Endodermal cell (in vitro differentiated cells): Measurements from ENCODE around the gene GRID1. TPM values are rescaled to one million over a fixed set of nuclear protein-coding genes. Genes with fewer than 3 reads are reported as not detected.
A peak's percentile ranks its signal among the peaks of the same experiment; 100 is the strongest.

ENCODE experiments used
- DNase-seq: peaks from one replicate; pipeline ENCODE4 v3.0.0-alpha.2; 2017
- H3K27ac ChIP-seq: 2 replicates; pipeline ENCODE4 v1.5.1; 2013; ENCODE audit warnings: mild to moderate bottlenecking, low read depth, low read length, moderate library complexity
- H3K27me3 ChIP-seq: 2 replicates; pipeline ENCODE4 v1.6.1; 2013; ENCODE audit warnings: mild to moderate bottlenecking, low read length, moderate library complexity; ENCODE audit not compliant: insufficient read depth, control insufficient read depth, poor library complexity, severe bottlenecking
- H3K36me3 ChIP-seq: 2 replicates; pipeline ENCODE4 v1.7.0; 2013; ENCODE audit warnings: mild to moderate bottlenecking, low read length, moderate library complexity; ENCODE audit not compliant: control insufficient read depth, insufficient read depth
- H3K4me1 ChIP-seq: one replicate; pipeline ENCODE4 v1.7.0; 2013; ENCODE audit warnings: low read length; ENCODE audit not compliant: control insufficient read depth, insufficient read depth
- H3K4me3 ChIP-seq: 2 replicates; pipeline ENCODE4 v1.5.1; 2013; ENCODE audit warnings: mild to moderate bottlenecking, low read length, moderate library complexity
- H3K9ac ChIP-seq: 2 replicates; pipeline ENCODE4 v1.6.1; 2013; ENCODE audit warnings: mild to moderate bottlenecking, low read length, moderate library complexity; ENCODE audit not compliant: poor library complexity, severe bottlenecking; ENCODE audit errors: extremely low read depth
- H3K9me3 ChIP-seq: 2 replicates; pipeline ENCODE4 v1.6.1; 2013; ENCODE audit warnings: mild to moderate bottlenecking, low read length, moderate library complexity; ENCODE audit not compliant: control insufficient read depth
- H3K27ac Mint-ChIP-seq: 2 replicates; pipeline ENCODE4 v1.8.0; 2020; ENCODE audit warnings: mixed read lengths
- H3K27me3 Mint-ChIP-seq: 2 replicates; pipeline ENCODE4 v1.8.0; 2021; ENCODE audit warnings: mild to moderate bottlenecking, mixed read lengths; ENCODE audit not compliant: insufficient read depth
- H3K36me3 Mint-ChIP-seq: 2 replicates; pipeline ENCODE4 v1.8.0; 2020; ENCODE audit warnings: low read depth, mixed read lengths
- H3K4me1 Mint-ChIP-seq: 2 replicates; pipeline ENCODE4 v1.8.0; 2020; ENCODE audit warnings: mixed read lengths
- H3K4me3 Mint-ChIP-seq: 2 replicates; pipeline ENCODE4 v1.8.0; 2020; ENCODE audit warnings: mild to moderate bottlenecking, moderate library complexity, mixed read lengths
- H3K9me3 Mint-ChIP-seq: 2 replicates; pipeline ENCODE4 v1.8.0; 2020; ENCODE audit warnings: mild to moderate bottlenecking, mixed read lengths
- CTCF ChIP-seq: fragments of 200-600 bp; sonication (generic); conservative IDR thresholded peaks from 2 replicates; pipeline ENCODE4 v1.5.0; 2021; ENCODE audit warnings: antibody characterized with exemption, mild to moderate bottlenecking
- WGBS, 2 experiments: methylation state at CpG; one replicate each; pipeline versions ENCODE4 v1.1.5 to v1.1.7; 2013; ENCODE audit warnings: missing lambda C conversion rate in 2 of 2, mixed read lengths in 1 of 2; ENCODE audit not compliant: insufficient coverage in 1 of 2, insufficient read length in 1 of 2; 5-methylcytosine and 5-hydroxymethylcytosine counted together
- total RNA-seq, 2 donors: library from RNA; stranded (reverse); fragmentation: NEBNext Ultra II Directional in 1 of 2; extraction: Animal tissue kit (Norgen Biotek cat#: 25700) in 1 of 2; gene quantifications; 2 replicates in 1 of 2; 3 replicates in 1 of 2; pipeline ENCODE4 v1.2.1, GENCODE V29; 2021

GRID1 gene
- total RNA-seq, 2 donors from 2014 or later, result 0.13 to 0.53 TPM

DNA sequence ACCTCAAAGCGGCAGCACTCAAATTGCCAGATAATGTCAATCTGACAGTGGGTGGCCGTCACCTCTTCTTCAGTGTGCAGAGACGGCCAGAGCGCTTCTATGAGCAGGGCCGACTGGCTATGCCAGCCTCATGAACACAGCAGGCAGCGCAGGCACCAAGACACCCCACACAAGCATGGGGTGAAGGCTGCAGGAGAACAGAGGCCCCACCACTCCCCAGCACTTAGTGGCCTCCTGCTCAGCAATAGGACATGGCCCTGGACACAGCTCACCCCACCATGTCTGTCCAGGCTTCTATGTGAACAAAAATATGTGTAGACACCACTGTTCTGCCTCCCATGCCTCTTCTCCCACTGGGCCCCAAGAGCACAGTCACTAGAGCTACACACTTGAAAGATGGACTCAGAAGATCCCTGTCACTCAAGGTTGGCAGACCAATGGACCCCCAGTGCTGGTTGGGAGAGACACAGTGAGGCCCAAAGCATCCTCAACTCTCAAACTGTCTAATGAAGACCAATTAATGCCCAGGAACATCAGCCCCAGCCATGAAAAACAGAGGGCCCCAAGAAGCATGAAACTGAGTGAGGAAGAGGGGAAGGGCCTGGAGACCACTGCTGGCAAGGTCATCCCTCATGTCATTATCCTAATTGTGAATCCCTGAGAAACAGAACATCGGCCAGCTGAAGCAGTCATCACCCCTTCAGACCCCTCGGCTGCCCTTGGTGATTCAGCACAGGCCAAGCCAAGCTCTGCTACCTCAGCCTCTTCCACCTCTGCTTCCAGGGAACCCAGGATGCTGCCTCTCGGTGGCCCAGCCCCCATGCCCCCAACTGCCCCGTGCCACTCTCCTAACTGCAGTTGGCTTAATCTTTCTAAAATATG, 77.7 kb downstream of the GRID1 start:
- H3K9ac ChIP-seq, result no peak overlapping the region
- H3K27me3 ChIP-seq, result no peaks in the 10 kb centered on the region
- H3K27ac ChIP-seq, result no peak overlapping the region
- 83 to 87% methylated on average over 4 to 10 of the region's 10 CpGs for WGBS, 2 experiments
- no peaks in the 10 kb centered on the region for H3K36me3 ChIP-seq
- no peak overlapping the region for H3K4me3 ChIP-seq
- peak; percentile 20 for DNase-seq
- peaks cover 8% of the 10 kb centered on the region for H3K27me3 Mint-ChIP-seq
- H3K9me3 Mint-ChIP-seq, result no peaks in the 10 kb centered on the region
- no peak for TF ChIP-seq CTCF
- H3K36me3 Mint-ChIP-seq, result no peaks in the 10 kb centered on the region
- H3K4me1 ChIP-seq, result no peaks in the 10 kb centered on the region
- H3K4me1 Mint-ChIP-seq, result no peaks in the 10 kb centered on the region
- H3K4me3 Mint-ChIP-seq, result no peak overlapping the region
- H3K9me3 ChIP-seq, result no peaks in the 10 kb centered on the region
- H3K27ac Mint-ChIP-seq, result no peak overlapping the region

DNA sequence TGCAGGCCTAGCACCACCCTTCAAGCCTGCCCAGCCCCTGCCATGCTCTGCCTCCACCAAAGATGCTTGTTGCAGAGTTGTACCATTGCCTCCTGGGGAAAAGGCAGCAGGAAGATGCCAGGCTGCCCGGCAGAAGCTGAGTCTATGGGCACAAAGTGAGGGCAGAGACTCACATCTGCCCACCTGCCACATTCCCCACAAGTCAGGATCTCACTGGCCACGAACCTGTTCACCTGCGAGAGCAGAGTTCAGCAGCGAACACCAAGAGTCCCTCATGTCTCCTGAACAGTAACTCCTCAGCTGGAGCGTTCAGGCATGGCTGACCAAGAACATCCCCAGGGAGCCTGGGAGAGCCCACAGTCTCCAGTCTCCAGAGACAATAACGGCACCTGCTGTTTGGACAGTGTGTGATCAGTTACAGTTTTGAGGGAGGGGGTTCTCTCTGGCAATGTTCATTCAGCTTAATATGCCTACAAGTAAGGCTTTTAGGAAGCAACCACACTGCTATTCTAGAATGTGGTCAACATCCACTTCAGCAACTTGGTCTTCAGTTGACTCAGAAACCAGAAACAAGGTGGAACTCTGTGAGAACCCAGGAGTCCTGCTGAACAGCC, 78.5 kb downstream of the GRID1 start:
- no peaks in the 10 kb centered on the region for H3K4me1 Mint-ChIP-seq
- TF ChIP-seq CTCF, result no peak
- Histone ChIP-seq H3K4me3 (no peak overlapping the region), H3K27ac (no peak overlapping the region), H3K27me3 (no peaks in the 10 kb centered on the region), H3K9ac (no peak overlapping the region), H3K4me1 (no peaks in the 10 kb centered on the region), H3K36me3 (no peaks in the 10 kb centered on the region), H3K9me3 (no peaks in the 10 kb centered on the region)
- peak; percentile 17 for DNase-seq
- no peaks in the 10 kb centered on the region for H3K9me3 Mint-ChIP-seq
- H3K27me3 Mint-ChIP-seq, result peaks cover 8% of the 10 kb centered on the region
- no peaks in the 10 kb centered on the region for H3K36me3 Mint-ChIP-seq
- 70 to 72% methylated on average over 4 to 6 of the region's 6 CpGs for WGBS, 2 experiments
- no peak overlapping the region for H3K27ac Mint-ChIP-seq
- H3K4me3 Mint-ChIP-seq, result no peak overlapping the region

GRCh38 chr10:86287110-86287793, 79.3 kb downstream of the GRID1 start:
- no peaks in the 10 kb centered on the region for H3K4me1 ChIP-seq
- WGBS, 2 experiments, result 92 to 93% methylated on average over 10 of the region's 10 CpGs
- no peaks in the 10 kb centered on the region for H3K9me3 ChIP-seq
- Mint-ChIP-seq H3K27me3 (peaks cover 11% of the 10 kb centered on the region), H3K9me3 (no peaks in the 10 kb centered on the region), H3K4me1 (no peaks in the 10 kb centered on the region), H3K36me3 (no peaks in the 10 kb centered on the region), H3K27ac (no peak overlapping the region), H3K4me3 (no peak overlapping the region)
- no peak for TF ChIP-seq CTCF
- no peak overlapping the region for H3K4me3 ChIP-seq
- peak; percentile 17 for DNase-seq
- no peak overlapping the region for H3K27ac ChIP-seq
- H3K9ac ChIP-seq, result no peak overlapping the region
- no peaks in the 10 kb centered on the region for H3K36me3 ChIP-seq
- H3K27me3 ChIP-seq, result no peaks in the 10 kb centered on the region
